Astrocyte of the cerebellum (primary cell): Measurements from ENCODE around the gene KIAA1614.

Source experiments
- DNase-seq: peaks from one replicate; pipeline ENCODE4 v3.0.0-alpha.2; 2011; ENCODE audit warnings: low read depth
- H3K4me3 ChIP-seq: 2 replicates; pipeline ENCODE4 v1.5.1; 2011; ENCODE audit warnings: mild to moderate bottlenecking, low read depth, low read length, moderate library complexity
- CTCF ChIP-seq: IDR thresholded peaks from 2 replicates; pipeline ENCODE4 v1.5.1; 2012; ENCODE audit warnings: low read length, low read depth, moderate library complexity, mild to moderate bottlenecking; ENCODE audit errors: missing control alignments
- in situ Hi-C: cut with HindIII; loops from 2 replicates; pipeline ENCODE4 v1.10.0; 2017; ENCODE audit warnings: low sequenced_read_pairs

The KIAA1614 gene

GRCh38 chr1:180887841-180888240 lies 24.9 kb upstream of the KIAA1614 start:
- no peak for DNase-seq
- no peak overlapping the region for H3K4me3 ChIP-seq
- in situ Hi-C loops, result no loop called here
- TF ChIP-seq CTCF, result no peak

DNA sequence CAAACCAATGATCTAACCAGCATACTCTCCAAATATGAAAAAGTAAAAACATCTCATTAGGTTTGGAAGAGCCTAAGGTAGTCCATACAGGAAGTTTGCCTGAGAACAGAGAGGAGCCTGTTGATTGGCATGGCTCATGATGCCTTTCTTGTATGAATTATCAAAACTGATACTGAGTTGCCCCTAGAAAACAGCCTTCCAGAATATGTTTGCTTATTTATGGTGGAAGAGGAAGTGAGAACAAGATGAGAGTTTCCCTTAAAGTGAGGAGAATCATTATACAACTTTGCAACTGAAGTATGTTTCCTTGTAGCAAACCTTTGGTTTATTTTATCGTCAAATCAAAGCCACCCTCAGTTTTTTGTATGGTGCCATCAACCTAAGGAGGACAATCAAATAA lies 23.8 kb upstream of the KIAA1614 start:
- TF ChIP-seq CTCF, result no peak
- DNase-seq, result no peak
- in situ Hi-C loops, result no loop called here
- H3K4me3 ChIP-seq, result no peak overlapping the region

GRCh38 chr1:180889325-180889724 lies 23.4 kb upstream of the KIAA1614 start:
- in situ Hi-C loops, result no loop called here
- H3K4me3 ChIP-seq, result no peak overlapping the region
- no peak for DNase-seq
- no peak for TF ChIP-seq CTCF

GRCh38 chr1:180892272-180892671 lies 20.4 kb upstream of the KIAA1614 start:
- DNase-seq, result no peak
- in situ Hi-C loops, result no loop called here
- no peak for TF ChIP-seq CTCF

DNA sequence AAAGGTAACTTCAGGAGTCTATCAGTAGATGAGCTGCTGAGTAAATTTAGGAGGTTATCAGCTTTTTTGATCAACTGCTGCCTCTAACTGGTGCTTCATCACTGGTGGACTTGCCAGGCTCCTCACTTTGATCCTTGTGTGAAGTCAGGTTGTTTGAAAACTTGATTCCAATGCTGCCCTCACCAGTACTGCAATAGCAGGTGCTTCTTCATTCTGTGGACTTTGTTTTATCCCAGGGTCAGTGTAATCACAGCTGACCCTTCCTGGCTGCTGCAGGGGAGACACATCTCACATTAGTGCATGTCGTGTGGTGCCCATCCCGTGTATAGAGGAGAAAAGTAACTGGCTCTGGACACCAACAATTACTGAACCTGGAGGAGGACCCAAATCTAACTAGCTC lies 20.0 kb upstream of the KIAA1614 start:
- in situ Hi-C loops, result no loop called here
- TF ChIP-seq CTCF, result no peak
- DNase-seq, result no peak
- no peak overlapping the region for H3K4me3 ChIP-seq

More at GRCh38 chr1:180892272-180892671, 20.4 kb upstream of the KIAA1614 start:
- H3K4me3 ChIP-seq, result no peak overlapping the region

DNA sequence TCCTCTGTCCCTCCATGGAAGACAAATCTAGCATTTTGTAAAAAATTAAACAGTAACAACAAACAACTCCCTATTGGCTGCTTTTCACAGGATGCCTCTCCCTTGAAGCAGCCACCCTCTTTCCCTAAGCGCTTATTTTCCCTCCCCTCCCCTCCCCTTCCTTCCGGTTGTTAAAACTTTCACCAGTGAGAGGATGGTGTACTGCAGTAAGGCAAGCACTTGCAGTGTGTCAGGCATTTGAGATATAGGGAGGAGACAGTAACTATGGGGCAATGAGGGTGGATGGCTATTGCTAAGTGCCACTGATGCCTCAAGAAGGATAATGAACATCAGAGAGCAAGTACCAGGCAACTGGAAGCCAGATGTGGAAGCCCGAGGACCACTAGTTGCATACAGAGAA lies 19.1 kb upstream of the KIAA1614 start:
- no peak for DNase-seq
- no peak overlapping the region for H3K4me3 ChIP-seq
- in situ Hi-C loops, result no loop called here
- no peak for TF ChIP-seq CTCF

DNA sequence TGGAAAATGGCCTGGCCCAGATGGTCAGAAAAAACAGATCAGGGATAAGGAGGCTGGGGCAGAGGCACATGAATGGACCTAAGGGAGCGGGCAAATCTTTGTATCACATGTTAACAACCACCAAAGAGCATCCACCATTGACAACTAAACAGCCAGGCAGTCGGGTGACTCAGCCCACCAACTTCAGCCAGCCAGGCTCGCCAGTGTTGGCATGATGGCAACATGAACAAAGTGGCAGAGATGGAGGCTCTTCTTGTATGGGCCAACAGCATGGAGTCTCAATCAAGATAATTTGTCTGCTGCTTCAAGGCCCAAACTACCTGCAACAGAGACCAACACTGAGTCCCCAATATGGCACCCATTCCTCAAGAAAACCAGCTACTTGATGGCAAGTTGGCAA lies 16.5 kb upstream of the KIAA1614 start:
- H3K4me3 ChIP-seq, result no peak overlapping the region
- no peak for DNase-seq
- in situ Hi-C loops, result no loop called here
- no peak for TF ChIP-seq CTCF
